T-helper 2 cell treated with Interferon-gamma antibody and Interleukin-4, amounts not matched to agents 5 μg/mL and 100 μg/mL, for 36 hours (primary cell): ENCODE measurements around the gene METTL5.
"Not testable (repeated sequence)": the region's sequence is repeated elsewhere in the genome, so short reads cannot be mapped to it uniquely, and the experiment has no call there.

Source experiments
- DNase-seq: peaks from one replicate; pipeline ENCODE4 v3.0.0; 2021; ENCODE audit warnings: low spot score
- H3K27ac Mint-ChIP-seq: one replicate; pipeline ENCODE4 v1.8.0; 2021; ENCODE audit warnings: mild to moderate bottlenecking, mixed read lengths
- H3K27me3 Mint-ChIP-seq: one replicate; pipeline ENCODE4 v1.8.0; 2021; ENCODE audit warnings: low read depth, mixed read lengths
- H3K36me3 Mint-ChIP-seq: one replicate; pipeline ENCODE4 v1.8.0; 2021; ENCODE audit warnings: low read depth, mixed read lengths
- H3K4me1 Mint-ChIP-seq: one replicate; pipeline ENCODE4 v1.8.0; 2021; ENCODE audit warnings: low read depth, mixed read lengths
- H3K4me3 Mint-ChIP-seq: one replicate; pipeline ENCODE4 v1.8.0; 2022; ENCODE audit warnings: mild to moderate bottlenecking, moderate library complexity, mixed read lengths
- H3K9me3 Mint-ChIP-seq: one replicate; pipeline ENCODE4 v1.8.0; 2021; ENCODE audit warnings: mixed read lengths

The METTL5 gene

GRCh38 chr2:169824373-169825333 is at the start of gene METTL5:
TSS of gene METTL5 (minus strand) at chr2:169824905. CDS start at chr2:169824597, 308 bp downstream.
- Mint-ChIP-seq H3K4me1 (peaks cover 39% of the 10 kb centered on the region), H3K27me3 (no peaks in the 10 kb centered on the region), H3K27ac (peak within 1 kb of the TSS; percentile 84), H3K4me3 (peak within 1 kb of the TSS; percentile 96), H3K9me3 (no peaks in the 10 kb centered on the region), H3K36me3 (peaks cover 33% of the 10 kb centered on the region)
- DNase-seq, result peak; percentile 87

GRCh38 chr2:169871994-169872393 is 47.3 kb upstream of the METTL5 start:
- Mint-ChIP-seq H3K9me3 (no peaks in the 10 kb centered on the region), H3K4me3 (no peak overlapping the region), H3K4me1 (peaks cover 7% of the 10 kb centered on the region), H3K36me3 (peaks cover 3% of the 10 kb centered on the region), H3K27me3 (no peaks in the 10 kb centered on the region), H3K27ac (no peak overlapping the region)
- DNase-seq, result no peak

DNA sequence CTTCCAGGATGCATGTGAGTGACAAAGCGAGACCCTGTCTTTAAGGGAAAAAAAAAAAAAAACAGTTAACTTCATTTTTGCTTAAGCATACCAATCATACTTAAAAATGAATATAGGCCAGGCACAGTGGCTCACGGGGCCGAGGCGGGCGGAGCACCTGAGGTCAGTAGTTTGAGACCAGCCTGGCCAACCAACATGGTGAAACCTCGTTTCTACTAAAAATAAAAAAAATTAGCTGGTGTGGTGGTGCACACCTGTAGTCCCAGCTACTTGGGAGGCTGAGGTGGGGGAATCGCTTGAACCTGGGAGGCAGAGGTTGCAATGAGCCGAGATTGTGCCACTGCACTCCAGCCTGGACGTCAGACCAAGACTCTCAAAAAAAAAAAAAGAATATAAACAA is 46.7 kb upstream of the METTL5 start:
- H3K27me3 Mint-ChIP-seq, H3K27ac Mint-ChIP-seq, DNase-seq, H3K4me3 Mint-ChIP-seq, H3K4me1 Mint-ChIP-seq, H3K9me3 Mint-ChIP-seq, H3K36me3 Mint-ChIP-seq: not testable (repeated sequence)

GRCh38 chr2:169868951-169869350 is 44.2 kb upstream of the METTL5 start:
- H3K27ac Mint-ChIP-seq, result no peak overlapping the region
- no peaks in the 10 kb centered on the region for H3K9me3 Mint-ChIP-seq
- no peak for DNase-seq
- H3K4me3 Mint-ChIP-seq, result no peak overlapping the region
- H3K36me3 Mint-ChIP-seq, result no peaks in the 10 kb centered on the region
- H3K4me1 Mint-ChIP-seq, result peaks cover 7% of the 10 kb centered on the region
- H3K27me3 Mint-ChIP-seq, result no peaks in the 10 kb centered on the region

DNA sequence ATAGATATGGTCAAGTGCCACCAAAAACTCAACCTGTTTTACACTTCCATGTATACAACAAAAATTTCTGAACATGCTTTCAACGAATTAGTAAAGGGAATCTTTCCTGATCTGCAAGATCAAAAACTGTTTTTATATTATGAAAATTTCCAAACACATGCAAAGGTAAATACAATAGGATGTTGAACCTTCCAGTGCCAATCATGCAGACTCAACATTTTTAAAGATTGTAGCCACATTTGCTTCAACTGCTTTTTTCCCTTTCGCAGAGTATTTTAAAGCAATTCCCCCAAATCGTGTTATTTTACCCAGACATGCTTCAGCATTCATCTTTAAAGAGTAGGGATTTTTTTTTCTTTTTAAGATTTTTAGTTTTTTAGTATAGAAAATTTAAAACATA is 42.9 kb upstream of the METTL5 start:
- no peak overlapping the region for H3K4me3 Mint-ChIP-seq
- no peak for DNase-seq
- H3K27ac Mint-ChIP-seq, result no peak overlapping the region
- H3K36me3 Mint-ChIP-seq, result no peaks in the 10 kb centered on the region
- H3K4me1 Mint-ChIP-seq, result peaks cover 7% of the 10 kb centered on the region
- H3K9me3 Mint-ChIP-seq, result no peaks in the 10 kb centered on the region
- no peaks in the 10 kb centered on the region for H3K27me3 Mint-ChIP-seq

DNA sequence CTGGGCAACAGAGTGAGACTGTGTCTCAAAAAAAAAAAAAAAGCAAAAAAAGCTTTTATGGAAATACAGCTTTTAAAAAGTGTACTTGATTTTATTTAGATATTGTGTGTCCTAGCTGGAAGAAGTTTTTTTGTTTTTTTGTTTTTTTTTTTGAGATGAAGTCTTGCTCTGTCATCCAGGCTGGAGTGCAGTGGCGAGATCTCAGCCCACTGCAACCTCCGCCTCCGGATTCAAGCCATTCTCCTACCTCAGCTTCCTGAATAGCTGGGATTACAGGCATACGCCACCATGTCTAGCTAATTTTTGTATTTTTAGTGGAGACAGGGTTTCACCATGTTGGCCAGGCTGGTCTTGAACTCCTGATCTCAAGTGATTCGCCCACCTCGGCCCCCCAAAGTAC is 41.5 kb upstream of the METTL5 start:
- not testable (repeated sequence) for DNase-seq, H3K27me3 Mint-ChIP-seq, H3K36me3 Mint-ChIP-seq, H3K27ac Mint-ChIP-seq, H3K9me3 Mint-ChIP-seq, H3K4me1 Mint-ChIP-seq, H3K4me3 Mint-ChIP-seq

DNA sequence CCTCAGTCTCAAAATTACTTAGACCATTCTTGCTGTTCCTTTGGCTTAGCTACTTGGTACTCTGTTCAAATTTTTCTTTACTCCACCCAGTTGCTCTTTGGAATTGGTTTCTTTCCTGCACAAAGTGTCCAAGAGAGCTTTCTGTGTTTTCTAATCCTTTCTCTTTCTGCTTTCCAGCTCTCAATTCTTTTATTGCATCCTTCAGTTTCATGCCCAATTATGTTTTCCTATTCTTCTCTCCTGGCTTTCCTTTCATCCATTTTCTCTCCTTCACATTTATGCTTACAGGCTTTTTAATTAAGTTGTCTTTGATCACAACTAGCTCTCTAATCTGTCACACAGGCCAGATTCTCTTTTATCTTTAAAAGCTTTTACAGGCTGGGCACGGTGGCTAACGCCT is 40.8 kb upstream of the METTL5 start:
- Mint-ChIP-seq H3K9me3 (no peaks in the 10 kb centered on the region), H3K4me1 (peaks cover 7% of the 10 kb centered on the region), H3K4me3 (no peak overlapping the region), H3K36me3 (peaks cover 3% of the 10 kb centered on the region), H3K27me3 (no peaks in the 10 kb centered on the region), H3K27ac (no peak overlapping the region)
- DNase-seq, result no peak

DNA sequence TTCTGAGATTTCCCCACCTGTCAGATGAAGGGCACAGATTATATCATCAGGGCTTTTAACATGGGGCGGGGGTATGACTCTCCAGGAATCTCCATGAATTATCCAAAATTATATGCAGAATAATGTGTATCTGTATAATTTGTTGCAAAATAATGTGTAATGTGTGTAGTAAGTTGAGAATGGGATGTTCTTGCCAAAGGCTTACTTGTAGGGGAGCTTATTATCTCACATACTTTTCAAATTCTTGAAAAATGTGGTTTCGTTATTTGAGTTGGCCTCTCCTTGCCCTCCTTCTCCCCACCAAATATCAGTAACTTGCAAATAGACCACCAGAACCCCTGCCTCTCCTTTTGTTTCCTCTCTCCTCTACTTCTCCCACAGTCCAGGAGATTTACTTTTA is 38.1 kb upstream of the METTL5 start:
- peaks cover 3% of the 10 kb centered on the region for H3K36me3 Mint-ChIP-seq
- no peak overlapping the region for H3K27ac Mint-ChIP-seq
- H3K4me3 Mint-ChIP-seq, result no peak overlapping the region
- H3K4me1 Mint-ChIP-seq, result peaks cover 2% of the 10 kb centered on the region
- no peaks in the 10 kb centered on the region for H3K9me3 Mint-ChIP-seq
- no peaks in the 10 kb centered on the region for H3K27me3 Mint-ChIP-seq
- no peak for DNase-seq

DNA sequence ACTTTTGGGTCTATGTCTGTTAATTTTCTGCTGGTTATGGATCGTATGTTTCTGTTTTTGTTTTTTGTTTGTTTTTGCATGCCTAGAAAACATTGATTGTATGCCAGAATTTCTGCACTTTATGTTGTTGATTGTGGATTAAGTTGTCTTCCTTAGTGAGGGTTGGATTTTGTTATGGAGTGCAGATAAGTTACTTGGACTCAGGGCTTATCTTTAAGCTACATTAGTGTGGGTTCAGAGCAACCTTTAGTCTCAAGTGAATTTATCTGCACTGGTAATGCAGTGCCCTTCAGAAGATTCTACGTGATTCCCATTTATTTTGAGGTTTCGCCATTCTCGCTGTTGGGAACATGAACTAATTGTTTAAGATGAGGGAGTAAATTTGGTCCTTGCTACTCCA is 35.4 kb upstream of the METTL5 start:
- Mint-ChIP-seq H3K27ac (no peak overlapping the region), H3K9me3 (peaks cover 4% of the 10 kb centered on the region), H3K4me3 (no peak overlapping the region), H3K4me1 (no peaks in the 10 kb centered on the region), H3K36me3 (peaks cover 8% of the 10 kb centered on the region), H3K27me3 (no peaks in the 10 kb centered on the region)
- no peak for DNase-seq

DNA sequence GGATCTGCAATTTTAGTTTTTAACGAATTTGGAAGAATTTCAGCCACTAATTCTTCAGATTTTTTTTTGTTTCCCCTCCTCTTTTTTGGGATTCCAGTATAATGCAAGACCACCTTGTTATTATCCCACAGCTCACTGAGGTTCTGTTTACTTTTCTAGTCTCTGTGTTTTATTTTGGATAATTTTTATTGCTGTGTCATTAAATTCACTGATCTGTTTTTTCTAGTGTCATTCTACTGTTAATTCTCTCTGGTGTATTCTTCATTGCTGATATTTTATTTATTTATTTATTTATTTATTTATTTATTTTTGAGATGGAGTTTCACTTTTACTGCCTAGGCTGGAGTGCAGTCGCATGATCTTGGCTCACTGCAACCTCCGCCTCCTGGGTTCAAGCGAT is 34.7 kb upstream of the METTL5 start:
- Mint-ChIP-seq H3K36me3 (peaks cover 8% of the 10 kb centered on the region), H3K9me3 (peaks cover 4% of the 10 kb centered on the region), H3K27me3 (no peaks in the 10 kb centered on the region), H3K4me3 (no peak overlapping the region), H3K4me1 (no peaks in the 10 kb centered on the region), H3K27ac (no peak overlapping the region)
- no peak for DNase-seq

DNA sequence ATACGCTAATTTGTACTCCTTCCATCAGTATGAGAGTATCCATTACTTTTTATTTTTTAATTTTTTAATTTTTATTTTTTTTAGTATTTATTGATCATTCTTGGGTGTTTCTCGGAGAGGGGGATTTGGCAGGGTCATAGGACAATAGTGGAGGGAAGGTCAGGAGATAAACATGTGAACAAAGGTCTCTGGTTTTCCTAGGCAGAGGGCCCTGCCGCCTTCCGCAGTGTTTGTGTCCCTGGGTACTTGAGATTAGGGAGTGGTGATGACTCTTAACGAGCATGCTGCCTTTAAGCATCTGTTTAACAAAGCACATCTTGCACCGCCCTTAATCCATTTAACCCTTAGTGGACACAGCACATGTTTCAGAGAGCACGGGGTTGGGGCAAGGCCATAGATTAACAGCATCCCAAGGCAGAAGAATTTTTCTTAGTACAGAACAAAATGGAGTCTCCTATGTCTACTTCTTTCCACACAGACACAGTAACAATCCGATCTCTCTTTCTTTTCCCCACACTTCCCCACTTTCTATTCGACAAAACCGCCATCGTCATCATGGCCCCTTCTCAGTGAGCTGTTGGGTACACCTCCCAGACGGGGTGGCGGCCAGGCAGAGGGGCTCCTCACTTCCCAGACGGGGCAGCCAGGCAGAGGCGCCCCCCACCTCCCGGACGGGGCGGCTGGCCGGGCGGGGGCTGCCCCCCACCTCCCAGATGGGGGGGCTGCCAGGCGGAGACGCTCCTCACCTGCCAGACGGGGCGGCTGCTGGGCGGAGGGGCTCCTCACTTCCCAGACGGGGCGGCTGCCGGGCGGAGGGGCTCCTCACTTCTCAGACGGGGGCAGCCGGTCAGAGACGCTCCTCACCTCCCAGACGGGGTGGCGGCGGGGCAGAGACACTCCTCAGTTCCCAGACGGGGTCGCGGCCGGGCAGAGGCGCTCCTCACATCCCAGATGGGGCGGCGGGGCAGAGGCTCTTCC is 30.9 kb upstream of the METTL5 start:
- DNase-seq, H3K27me3 Mint-ChIP-seq, H3K4me1 Mint-ChIP-seq, H3K36me3 Mint-ChIP-seq, H3K9me3 Mint-ChIP-seq, H3K4me3 Mint-ChIP-seq, H3K27ac Mint-ChIP-seq: not testable (repeated sequence)

DNA sequence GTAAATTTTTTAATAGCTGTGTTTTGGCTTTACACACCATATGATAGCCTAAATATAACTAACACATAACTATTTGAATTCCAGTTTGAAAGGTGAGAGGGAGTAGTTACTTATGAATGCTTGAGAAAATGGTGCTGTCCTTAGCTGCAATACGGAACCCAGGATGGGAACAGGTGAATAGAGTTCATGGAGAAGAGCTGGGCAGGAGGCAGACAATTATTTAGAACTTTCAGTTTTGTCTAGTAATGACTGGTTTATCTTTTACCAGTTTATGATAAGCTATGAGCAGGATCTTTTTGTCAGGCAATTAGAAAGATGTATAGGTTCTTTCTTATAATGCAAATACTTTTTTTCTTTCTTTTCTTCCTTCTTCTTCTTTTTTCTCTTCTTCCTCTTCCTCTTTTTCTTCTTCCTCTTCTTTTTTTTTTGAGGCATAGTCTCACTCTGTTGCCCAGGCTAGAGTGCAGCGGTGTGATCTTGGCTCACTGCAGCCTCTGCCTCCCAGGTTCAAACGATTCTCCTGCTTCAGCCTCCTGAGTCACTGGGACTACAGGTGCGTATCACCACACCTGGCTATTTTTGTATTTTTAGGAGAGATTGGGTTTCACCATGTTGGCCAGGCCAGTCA is 28.4 kb upstream of the METTL5 start:
- Mint-ChIP-seq H3K4me3 (no peak overlapping the region), H3K36me3 (peaks cover 14% of the 10 kb centered on the region), H3K27ac (no peak overlapping the region), H3K27me3 (no peaks in the 10 kb centered on the region), H3K9me3 (peaks cover 10% of the 10 kb centered on the region), H3K4me1 (peaks cover 6% of the 10 kb centered on the region)
- DNase-seq, result no peak

DNA sequence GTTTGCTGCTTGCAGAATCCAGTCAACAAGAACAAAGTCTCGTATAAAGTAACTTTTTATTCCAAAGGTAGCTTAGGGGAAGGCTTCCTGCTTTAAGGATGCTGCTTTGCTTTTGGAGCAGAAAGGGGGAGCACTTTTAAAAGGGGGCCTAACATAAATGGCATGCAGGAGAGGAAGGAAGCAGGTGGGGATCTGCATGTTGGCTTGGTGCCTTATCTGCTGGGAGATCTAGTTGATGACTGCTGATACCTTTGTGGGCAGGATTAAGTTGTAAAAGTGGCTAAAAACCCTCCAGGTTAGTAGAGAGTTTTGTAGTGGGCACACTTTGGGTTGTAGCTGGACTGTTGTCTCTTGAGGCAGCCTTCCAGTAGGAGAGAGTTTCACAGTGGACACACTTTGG is 25.0 kb upstream of the METTL5 start:
- H3K4me3 Mint-ChIP-seq, result no peak overlapping the region
- H3K27ac Mint-ChIP-seq, result no peak overlapping the region
- peaks cover 9% of the 10 kb centered on the region for H3K36me3 Mint-ChIP-seq
- no peaks in the 10 kb centered on the region for H3K27me3 Mint-ChIP-seq
- peaks cover 6% of the 10 kb centered on the region for H3K4me1 Mint-ChIP-seq
- H3K9me3 Mint-ChIP-seq, result peaks cover 6% of the 10 kb centered on the region
- DNase-seq, result no peak
